Gastrocnemius medialis (tissue), 4 donors: Measurements from ENCODE around the gene ARL2BP.

Experiments
- POLR2A ChIP-seq, 2 donors: fragments of 450-650 bp; IDR thresholded peaks; one replicate each; pipeline ENCODE4 v1.6.1; 2017; ENCODE audit warnings: antibody characterized with exemption in 2 of 2, mild to moderate bottlenecking in 2 of 2, moderate library complexity in 2 of 2
- TF ChIP-seq, protein P1 (sequence below), 5 experiments: fragments of 450-650 bp in 3 of 5; fragments of 200-600 bp in 2 of 5; sonication (generic) in 2 of 5; IDR thresholded peaks in 4 of 5; conservative IDR thresholded peaks in 1 of 5; 1 replicate in 4 of 5; 2 replicates in 1 of 5; pipeline ENCODE4 v1.5.1; 2016 to 2019; ENCODE audit warnings: antibody characterized with exemption in 5 of 5, mild to moderate bottlenecking in 3 of 5, moderate library complexity in 3 of 5

DNA sequence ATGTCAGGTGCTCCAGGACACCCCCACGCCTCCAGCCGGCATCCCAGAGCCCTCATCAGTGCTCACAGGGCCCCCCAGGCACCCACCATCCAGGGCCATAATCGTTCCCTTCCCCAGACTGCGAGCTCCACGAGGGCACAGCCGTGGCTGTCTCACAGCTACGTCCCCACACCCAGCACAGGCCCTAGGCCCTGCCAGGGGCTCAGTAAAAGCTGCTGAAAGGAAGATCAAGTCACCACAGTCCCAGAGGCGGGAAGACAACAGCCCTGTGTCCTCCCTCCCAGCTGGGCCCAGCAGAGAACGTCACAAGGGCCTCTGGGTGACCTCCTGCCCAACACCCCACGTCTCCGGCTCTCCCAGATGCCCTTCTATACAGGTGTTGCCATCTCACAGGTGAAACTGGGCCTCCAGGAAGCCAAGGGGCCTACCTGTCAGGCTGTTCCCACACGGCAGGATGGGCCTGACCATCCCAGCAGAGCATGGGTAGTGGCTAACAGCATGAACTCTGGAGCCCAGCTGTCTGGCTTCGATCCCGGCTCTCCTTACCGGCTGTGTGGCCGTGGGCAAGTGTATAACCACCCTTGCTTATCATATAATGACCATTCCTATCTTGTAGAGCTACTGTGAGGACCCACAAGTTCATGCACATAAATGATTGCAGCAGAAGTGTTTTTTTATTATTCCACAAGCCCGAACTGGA lies 17.9 kb downstream of the ARL2BP start:
- TF ChIP-seq, protein P1, sequence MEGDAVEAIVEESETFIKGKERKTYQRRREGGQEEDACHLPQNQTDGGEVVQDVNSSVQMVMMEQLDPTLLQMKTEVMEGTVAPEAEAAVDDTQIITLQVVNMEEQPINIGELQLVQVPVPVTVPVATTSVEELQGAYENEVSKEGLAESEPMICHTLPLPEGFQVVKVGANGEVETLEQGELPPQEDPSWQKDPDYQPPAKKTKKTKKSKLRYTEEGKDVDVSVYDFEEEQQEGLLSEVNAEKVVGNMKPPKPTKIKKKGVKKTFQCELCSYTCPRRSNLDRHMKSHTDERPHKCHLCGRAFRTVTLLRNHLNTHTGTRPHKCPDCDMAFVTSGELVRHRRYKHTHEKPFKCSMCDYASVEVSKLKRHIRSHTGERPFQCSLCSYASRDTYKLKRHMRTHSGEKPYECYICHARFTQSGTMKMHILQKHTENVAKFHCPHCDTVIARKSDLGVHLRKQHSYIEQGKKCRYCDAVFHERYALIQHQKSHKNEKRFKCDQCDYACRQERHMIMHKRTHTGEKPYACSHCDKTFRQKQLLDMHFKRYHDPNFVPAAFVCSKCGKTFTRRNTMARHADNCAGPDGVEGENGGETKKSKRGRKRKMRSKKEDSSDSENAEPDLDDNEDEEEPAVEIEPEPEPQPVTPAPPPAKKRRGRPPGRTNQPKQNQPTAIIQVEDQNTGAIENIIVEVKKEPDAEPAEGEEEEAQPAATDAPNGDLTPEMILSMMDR (IDR thresholded peaks at IDR 0.05 in 4 of 5, conservative IDR thresholded peaks at IDR 0.05 in 1 of 5), result no peak
- TF ChIP-seq POLR2A (IDR thresholded peaks at IDR 0.05), result no peak
